GM19463 (cell line): ENCODE measurements around the gene PLEK.
A peak's percentile ranks its signal among the peaks of the same experiment; 100 is the strongest.
"Not testable (repeated sequence)": the region's sequence is repeated elsewhere in the genome, so short reads cannot be mapped to it uniquely, and the experiment has no call there.

Experiments
- ATAC-seq: cut with Tn5 transposase; IDR thresholded peaks from one replicate; pipeline ENCODE4 v1.9.1; 2021; ENCODE audit warnings: mild to moderate bottlenecking, moderate library complexity; ENCODE audit not compliant: unreplicated experiment

The PLEK gene

DNA sequence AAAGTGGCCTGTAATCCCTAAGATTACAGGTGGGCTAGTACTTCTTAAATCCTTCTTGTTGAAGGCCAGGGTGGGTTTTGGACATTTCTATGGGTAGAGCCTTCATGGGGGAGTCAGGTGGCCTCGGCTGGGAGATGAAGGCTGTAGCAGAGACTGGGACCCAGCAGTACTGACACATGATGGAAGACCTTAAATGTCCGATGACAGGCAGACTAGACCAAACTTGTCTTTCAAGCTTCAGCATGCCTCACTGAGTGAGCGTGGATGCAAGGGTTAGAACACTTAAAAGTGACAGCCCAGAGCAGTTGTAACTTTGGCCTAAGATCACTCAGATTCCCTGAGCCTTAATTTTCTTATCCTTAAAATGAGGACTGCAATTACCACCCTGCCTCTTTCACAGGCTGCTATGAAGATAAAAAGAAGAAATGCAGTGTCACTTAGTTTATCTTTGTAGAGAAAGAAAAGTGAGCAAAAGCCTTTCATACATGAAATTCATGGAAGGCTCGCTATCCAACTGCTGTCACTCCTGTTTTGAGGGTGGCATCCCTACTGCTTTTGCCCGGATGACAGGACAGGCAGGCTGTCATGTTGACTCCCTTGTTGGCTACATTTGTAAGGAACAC lies 19.5 kb downstream of the PLEK start:
- no peak for ATAC-seq

DNA sequence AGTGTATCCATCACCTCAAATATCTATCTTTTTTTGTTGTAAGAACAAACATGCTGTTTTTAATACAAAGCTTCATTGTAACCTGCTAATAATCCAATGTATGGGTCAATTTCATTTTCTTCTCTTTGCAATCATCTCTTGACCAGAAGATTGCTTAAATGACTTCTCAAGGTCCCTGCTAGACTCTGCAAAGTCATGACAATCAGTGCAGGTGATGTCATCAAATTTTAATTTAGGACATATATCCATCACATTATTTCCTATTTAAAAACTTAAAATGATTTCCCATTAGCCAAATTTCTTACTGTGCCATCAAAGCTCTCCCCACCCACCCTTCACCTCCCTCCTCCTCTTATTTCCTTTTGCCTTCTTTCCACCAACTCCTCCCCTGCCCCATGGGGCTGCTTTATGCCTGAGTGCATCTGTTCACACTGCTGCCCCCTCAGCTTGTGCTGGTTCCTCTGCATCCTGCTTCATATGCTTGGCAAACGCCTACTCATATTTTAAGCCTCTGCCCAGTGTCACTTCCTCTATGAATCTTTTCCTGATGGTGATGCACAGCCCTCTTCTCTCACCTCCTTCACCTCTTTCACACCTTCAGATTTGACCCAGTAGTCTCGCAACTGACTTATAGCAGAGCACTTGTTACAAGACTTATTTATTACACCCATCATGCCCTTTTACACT lies 20.3 kb downstream of the PLEK start:
- peak; percentile 60 for ATAC-seq

DNA sequence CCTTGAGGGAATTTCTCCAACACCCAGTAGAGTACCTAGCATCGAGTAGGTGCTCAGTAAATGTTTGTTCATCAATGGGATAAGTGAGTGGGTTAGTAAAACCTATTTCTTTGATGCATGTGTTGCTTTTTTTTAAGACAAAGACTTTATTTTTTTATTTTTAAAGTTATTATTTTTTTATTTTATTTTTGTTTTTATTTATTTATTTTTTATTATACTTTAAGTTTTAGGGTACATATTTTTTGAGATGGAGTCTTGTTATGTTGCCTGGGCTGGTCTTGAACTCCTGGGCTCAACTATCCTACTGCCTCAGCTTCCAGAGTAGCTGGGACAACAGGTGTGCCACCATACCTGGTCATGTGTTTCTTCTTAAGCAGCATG lies 20.8 kb downstream of the PLEK start:
- ATAC-seq, result no peak

DNA sequence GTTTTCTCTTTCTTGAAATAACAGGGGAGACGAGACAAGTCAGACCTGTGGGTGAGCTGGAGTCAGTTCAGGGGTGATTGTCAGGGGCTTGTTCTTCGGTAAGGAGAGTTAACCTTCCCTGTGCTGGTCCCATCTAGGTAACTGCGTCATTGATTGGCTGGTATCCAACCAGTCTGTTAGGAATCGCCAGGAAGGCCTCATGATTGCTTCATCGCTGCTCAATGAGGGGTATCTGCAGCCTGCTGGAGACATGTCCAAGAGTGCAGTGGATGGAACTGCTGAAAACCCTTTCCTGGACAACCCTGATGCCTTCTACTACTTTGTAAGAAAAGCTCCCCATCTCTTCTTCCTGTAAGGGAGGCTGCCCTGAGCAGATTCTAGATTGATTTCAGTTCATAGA lies 21.3 kb downstream of the PLEK start:
- no peak for ATAC-seq

DNA sequence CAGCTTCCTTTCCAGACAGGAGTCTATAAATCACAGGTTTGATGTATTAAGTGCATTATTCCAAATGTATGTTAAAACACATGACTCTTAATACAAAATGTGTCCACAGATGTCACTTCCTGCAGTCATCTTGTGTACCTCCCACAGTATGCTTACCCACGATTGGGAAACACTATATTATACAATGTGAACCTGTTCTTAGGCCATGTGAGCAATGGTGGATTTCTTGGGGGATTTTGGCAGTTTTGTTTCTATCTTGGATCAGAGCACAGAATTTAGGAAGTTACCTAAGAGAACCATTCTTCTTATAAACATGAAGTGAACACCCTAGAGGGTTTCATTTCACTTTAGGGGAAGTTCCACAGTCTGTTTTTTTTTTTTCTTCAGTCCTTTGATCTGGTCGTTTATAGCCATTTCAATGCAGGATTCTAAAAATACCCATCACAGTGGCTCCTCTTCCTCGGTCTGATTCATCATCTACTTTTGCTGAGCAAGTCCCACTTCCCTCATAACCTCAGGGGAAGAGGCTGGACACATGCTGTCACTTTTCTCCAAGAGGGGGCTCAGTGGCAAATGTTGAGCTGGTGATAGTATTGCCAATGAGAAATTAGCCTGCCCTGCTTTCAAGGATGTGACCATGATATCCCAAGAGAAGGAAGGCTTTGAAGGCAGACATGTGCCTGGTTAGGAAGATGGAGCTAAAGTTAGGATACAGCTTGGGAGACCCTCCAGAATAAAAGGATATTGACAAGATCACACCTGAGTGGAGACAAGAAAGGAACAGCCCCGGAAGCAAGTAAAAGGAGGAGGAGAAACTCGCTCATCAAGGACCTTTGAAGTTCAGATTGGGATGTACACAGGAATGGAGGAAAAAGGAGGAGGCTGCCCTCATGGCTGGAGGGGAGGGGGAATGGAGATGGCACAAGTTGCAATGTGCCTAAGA lies 22.6 kb downstream of the PLEK start:
- peak; percentile 41 for ATAC-seq

DNA sequence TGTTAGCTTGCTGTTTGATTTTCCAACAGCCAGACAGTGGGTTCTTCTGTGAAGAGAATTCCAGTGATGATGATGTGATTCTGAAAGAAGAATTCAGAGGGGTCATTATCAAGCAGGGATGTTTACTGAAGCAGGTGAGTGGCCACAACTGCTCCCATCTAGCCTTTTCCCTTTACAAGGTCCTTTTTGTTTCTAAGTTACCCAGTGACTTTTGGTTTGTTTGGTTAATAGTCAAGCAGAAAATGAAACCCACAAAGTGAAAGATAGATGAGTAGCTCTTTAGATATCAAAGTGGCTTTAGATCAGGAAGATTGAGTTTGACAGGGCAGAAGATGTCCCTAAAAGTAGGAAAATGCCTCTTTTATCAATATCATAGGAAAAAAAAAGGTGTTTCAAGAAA lies 23.3 kb downstream of the PLEK start:
- peak; percentile 29 for ATAC-seq

DNA sequence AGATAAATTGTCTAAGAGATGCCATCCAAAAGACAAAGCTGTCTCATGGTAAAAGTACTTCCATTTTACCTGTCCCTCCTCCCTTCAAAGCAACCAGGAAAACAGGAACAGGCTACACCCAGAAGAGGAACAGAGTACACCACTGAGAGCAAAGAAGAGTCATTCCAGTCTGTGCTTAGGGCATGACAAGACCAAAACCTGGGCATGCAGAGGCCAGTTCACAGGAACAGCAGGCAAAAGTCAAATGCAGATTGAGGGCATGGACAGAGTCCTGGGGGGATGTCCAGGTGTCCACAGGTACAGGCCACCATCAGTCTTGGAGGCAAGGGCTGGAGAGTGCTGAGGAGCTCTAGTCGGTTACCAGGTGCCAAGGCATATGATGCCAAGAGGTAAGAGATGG lies 23.7 kb downstream of the PLEK start:
- ATAC-seq, result peak; percentile 25

- no peak for ATAC-seq
These were observed 25.0 kb downstream of the PLEK start for GRCh38 chr2:68390114-68390513.

DNA sequence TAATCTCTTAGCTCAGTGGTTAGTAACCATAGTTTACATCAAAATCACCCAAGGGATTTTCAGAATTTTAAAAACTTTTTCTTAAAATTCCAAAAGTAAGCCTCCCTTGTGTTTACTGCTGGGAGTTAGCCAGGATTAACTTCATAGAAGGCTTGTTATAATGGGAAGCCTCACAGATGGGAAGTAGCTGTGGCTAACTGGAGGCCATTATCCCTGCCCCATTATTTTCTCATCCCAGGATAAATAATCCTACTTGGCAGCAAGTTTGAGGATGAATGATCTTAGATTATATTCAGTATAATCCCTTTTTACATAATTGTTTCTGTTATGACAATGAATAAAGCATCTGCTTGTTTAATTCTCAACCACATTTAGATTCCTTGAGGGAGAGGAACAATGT lies 25.5 kb downstream of the PLEK start:
- ATAC-seq, result no peak

- no peak for ATAC-seq
These were observed 26.0 kb downstream of the PLEK start for GRCh38 chr2:68391099-68391498.

GRCh38 chr2:68391869-68392268 lies 26.8 kb downstream of the PLEK start:
- no peak for ATAC-seq

GRCh38 chr2:68396093-68396492 lies 31.0 kb downstream of the PLEK start:
- no peak for ATAC-seq

GRCh38 chr2:68397704-68398263 lies 32.7 kb downstream of the PLEK start:
- ATAC-seq, result not testable (repeated sequence)

GRCh38 chr2:68403199-68403644 lies 38.1 kb downstream of the PLEK start:
- no peak for ATAC-seq

DNA sequence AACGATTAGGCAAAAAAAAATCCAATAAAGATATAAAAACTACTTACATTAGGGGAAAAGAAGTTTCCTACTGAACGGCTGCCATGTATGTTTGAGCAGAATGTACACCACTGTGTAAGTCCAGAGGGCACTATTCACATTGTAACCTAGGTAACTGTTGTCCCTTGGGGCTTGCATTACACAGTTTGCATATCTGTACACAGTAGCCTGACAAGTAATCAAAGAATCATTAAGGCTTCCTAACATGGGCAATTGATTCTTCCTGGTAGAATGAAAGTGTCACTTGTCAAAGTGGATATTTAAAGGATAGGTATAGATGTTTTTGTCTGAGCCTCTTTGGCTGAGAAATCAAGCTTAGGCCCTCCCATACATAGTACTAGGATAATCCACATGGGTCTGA lies 39.1 kb downstream of the PLEK start:
- ATAC-seq, result no peak

- no peak for ATAC-seq
These were observed 40.1 kb downstream of the PLEK start for GRCh38 chr2:68404893-68405799.

DNA sequence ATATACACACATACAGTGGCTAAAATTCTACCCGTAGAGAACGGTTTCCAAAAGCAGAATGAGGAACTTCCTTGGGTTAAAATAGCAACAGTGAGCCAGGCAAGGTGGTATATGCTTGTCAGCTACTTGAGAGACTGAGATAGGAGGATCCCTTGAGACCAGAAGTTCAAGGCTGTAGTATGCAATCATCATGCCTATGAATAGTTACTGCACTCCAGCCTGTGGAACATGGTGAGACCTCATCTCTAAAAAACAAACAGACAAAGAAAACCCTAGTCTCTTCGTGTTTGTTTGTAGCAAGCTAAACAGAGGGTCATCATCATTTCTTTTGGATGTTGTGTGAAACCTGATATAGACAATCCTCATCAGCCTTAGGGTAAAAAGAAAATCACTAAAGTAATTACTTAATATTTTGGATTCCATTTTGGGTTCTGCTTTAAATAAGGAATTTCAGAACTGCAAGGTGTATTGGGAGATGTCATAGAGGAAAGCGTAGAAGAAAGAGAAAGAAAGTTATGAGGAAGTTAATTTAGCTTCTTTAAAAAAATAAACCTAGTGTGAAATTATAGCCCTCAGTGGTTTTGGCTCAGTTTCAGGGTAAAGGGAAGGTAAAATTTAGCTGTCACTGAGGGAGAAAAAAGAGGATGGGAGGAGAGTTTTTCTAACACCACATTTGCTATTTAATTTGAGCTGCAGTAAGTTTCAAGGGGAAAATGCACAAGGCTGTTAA lies 46.5 kb downstream of the PLEK start:
- peak; percentile 88 for ATAC-seq

- peak; percentile 32 for ATAC-seq
These were observed 47.2 kb downstream of the PLEK start for GRCh38 chr2:68412127-68412819.

GRCh38 chr2:68413466-68413865 lies 48.4 kb downstream of the PLEK start:
- no peak for ATAC-seq
